ENCODE data around the gene TSACC.

Gene TSACC

DNA sequence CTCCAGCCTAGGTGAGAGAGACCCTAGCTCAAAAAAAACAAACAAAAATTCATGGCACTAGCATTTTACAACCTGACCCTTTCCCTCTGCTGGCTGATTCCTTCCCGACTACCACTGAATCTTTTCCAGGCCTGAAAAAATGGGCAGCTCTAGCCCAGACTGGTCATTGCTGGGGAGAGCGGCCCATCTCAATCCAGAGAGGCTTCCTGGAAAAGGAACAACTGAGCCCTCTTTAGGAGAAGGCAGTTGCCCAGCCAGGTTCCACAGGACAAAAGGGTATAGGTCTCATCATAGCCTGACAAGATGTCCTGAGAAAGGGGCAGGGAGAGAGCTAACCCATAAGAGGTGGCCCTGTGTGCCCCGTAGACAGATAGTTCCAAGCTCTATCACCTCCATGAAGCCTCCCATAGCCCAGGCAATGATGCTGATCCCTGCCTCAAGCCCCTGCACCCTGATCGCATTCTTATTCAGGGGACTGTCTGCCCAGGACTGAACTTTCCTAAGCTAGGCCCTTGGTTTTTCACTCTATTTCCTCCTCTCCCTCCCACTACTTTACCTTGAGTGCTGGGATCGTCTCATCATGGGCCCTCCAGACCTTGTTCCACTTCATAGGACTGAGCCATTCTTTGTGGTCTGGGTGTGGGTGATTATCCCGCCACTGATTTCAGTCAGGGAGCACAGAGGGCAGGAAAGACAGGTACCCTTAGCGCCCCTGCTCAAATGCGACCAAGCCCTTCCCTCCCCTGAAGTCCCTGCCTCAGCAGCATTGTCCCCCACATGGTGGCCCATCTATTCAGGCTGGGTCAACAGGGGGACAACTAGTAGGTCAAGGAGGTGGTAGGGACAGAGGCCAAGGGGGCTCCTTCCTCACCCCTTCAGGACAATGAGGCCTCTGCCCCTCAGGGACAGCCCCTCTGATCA, 48.9 kb downstream of the TSACC start:
- Histone ChIP-seq H3K27me3 (replicated peaks) (peaks cover 35% of the 10 kb centered on the region), H3K36me3 (replicated peaks) (no peaks in the 10 kb centered on the region), H3K4me3 (ENCODE audit: low read depth, low read length) (no peak overlapping the region), H3K27ac (no peak overlapping the region)
- in situ Hi-C loops (cut with HindIII; ENCODE audit: low pct_ligation_motif_present, low sequenced_read_pairs) = no loop called here
- no peak for DNase-seq
- TF ChIP-seq, protein P1, sequence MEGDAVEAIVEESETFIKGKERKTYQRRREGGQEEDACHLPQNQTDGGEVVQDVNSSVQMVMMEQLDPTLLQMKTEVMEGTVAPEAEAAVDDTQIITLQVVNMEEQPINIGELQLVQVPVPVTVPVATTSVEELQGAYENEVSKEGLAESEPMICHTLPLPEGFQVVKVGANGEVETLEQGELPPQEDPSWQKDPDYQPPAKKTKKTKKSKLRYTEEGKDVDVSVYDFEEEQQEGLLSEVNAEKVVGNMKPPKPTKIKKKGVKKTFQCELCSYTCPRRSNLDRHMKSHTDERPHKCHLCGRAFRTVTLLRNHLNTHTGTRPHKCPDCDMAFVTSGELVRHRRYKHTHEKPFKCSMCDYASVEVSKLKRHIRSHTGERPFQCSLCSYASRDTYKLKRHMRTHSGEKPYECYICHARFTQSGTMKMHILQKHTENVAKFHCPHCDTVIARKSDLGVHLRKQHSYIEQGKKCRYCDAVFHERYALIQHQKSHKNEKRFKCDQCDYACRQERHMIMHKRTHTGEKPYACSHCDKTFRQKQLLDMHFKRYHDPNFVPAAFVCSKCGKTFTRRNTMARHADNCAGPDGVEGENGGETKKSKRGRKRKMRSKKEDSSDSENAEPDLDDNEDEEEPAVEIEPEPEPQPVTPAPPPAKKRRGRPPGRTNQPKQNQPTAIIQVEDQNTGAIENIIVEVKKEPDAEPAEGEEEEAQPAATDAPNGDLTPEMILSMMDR (IDR thresholded peaks at IDR 0.05; ENCODE audit: low read depth, low read length, missing control alignments) = no peak

DNA sequence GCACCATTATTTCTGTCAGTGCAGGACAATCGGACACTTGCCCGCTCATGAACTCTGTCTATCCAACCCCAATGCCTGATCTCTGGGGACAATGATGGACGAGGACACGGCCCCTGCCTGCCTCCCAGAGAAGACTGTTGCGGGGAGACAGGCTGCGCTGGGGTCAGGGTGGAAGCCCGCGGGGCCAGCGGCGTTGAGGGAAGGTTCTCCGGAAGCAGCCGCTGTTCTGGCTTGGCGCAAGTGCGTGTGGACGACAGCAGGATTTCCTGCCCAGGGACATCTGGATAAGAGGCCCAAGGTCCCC, 49.5 kb downstream of the TSACC start:
- H3K36me3 ChIP-seq (replicated peaks) = no peaks in the 10 kb centered on the region
- H3K27ac ChIP-seq = no peak overlapping the region
- TF ChIP-seq, protein P1 (IDR thresholded peaks at IDR 0.05; ENCODE audit: low read depth, low read length, missing control alignments) = no peak
- in situ Hi-C loops (cut with HindIII; ENCODE audit: low pct_ligation_motif_present, low sequenced_read_pairs) = no loop called here
- DNase-seq = no peak
- H3K27me3 ChIP-seq (replicated peaks) = peaks cover 35% of the 10 kb centered on the region
- no peak overlapping the region for H3K4me3 ChIP-seq (ENCODE audit: low read depth, low read length)

DNA sequence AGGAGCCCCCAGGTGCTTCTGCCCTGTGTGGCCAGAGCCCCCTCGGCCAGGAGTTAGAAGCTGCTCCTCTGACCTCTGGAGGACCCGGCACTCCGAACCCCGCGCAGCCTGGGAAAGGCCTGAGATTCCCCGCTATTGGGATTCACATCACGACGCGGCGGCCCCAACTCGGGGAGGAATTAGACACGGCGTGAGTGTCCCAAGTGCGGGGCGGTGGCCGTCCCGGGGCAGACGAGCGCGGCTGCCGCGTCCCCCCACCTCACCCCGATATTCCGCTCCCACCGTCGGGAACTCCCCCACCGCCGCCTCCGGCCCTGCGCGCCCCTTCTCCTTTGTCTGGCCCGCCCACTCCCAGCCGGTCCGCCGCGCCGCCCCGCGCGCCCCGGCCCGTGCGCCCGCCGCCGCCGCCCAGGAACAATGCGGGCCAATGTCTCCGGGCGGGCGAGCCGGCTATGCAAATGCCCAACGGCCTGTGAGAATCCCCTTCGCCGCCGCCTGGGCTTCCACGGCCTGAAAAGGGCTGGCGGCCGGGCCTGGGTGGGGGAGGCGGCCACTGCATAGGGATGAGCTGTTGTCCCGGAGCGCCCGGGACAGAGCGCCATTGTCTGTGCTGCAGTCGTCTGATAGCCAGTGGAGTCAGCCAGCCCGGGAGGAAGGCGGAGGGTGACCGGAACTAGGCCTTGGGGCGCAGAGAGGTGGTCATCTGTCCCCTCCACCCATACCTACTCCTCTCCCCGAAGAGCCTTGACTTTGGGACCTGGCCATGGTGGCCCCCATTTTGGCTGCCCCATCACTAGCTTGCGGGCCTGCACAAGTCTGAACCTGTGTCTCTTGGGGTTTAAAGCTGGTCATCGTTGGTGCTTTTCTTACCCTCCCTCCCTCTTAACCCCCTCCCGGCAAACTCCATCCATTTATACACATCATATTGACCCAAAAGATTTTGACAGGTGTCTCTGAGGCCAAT, 50.1 kb downstream of the TSACC start:
- H3K27ac ChIP-seq = no peak overlapping the region
- H3K4me3 ChIP-seq (ENCODE audit: low read depth, low read length) = no peak overlapping the region
- no peaks in the 10 kb centered on the region for H3K36me3 ChIP-seq (replicated peaks)
- DNase-seq = no peak
- in situ Hi-C loops (cut with HindIII; ENCODE audit: low pct_ligation_motif_present, low sequenced_read_pairs) = no loop called here
- peaks cover 35% of the 10 kb centered on the region for H3K27me3 ChIP-seq (replicated peaks)
- TF ChIP-seq, protein P1 (IDR thresholded peaks at IDR 0.05; ENCODE audit: low read depth, low read length, missing control alignments) = no peak

DNA sequence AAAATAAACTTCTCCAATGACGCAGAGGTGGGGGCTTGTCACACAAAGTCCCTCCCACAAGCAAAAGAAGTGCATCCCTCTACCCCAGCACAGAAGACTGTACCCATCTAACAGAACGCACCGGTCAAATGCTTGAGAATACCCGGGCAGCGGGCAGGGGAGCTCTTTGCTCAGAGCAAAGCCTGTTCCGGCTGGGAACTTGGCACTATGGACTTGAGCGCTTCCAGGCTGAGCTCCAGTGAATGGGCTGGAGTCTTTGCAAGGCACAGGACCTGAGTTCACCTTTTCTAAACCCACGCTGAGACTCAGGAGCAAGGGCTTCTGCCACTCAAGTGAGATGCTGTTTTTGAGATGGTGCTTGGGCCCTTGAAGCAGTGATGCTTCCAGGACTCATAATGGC, 51.0 kb downstream of the TSACC start:
- TF ChIP-seq, protein P1 (IDR thresholded peaks at IDR 0.05; ENCODE audit: low read depth, low read length, missing control alignments) = no peak
- no peak overlapping the region for H3K4me3 ChIP-seq (ENCODE audit: low read depth, low read length)
- H3K36me3 ChIP-seq (replicated peaks) = no peaks in the 10 kb centered on the region
- peaks cover 35% of the 10 kb centered on the region for H3K27me3 ChIP-seq (replicated peaks)
- in situ Hi-C loops (cut with HindIII; ENCODE audit: low pct_ligation_motif_present, low sequenced_read_pairs) = no loop called here
- DNase-seq = no peak
- H3K27ac ChIP-seq = no peak overlapping the region

DNA sequence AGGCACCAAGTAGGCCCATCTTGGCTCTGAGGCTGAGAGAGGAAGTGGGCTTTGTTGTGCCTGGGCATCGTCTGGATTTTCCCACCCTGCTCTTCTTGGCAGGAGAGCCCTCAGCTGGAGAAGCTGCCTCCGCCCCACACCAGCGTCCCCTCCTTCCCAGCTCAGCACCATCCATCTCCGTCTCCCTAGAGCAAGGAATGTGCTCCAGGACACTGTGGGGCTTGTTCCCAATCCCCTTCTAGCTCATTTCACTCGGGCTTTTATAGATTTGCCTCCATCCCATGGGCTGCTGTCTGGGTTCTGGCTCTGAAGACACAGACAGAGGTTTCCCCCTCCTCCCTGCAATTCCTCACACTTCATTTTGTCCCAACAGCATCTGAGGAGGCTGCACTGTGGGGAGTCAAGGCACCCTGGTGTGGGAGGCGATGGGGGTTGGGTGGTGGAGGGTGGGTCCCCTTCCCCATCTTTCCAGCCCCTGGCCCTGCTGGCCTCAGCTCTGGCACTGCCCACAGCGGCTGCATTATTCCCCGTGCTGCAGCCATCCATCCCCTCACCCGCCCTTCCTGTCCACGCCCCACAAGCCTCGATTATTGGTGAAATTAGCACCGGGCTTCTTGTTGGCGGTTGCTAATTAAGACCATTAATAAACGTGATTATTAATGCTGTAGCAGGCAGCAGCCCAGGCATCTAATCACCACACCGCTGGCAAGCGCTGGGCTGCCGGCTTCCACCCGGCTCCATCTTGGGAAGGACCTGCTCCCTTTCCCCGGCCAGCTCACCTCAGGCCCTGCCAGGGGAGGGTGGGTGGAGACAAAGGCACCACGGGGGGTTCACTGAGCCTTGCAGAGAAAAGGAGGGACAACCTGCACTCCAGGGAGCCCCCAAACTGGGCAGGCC, 52.4 kb downstream of the TSACC start:
- TF ChIP-seq, protein P1 (IDR thresholded peaks at IDR 0.05; ENCODE audit: low read depth, low read length, missing control alignments) = no peak
- in situ Hi-C loops (cut with HindIII; ENCODE audit: low pct_ligation_motif_present, low sequenced_read_pairs) = no loop called here
- DNase-seq = no peak
- peaks cover 35% of the 10 kb centered on the region for H3K27me3 ChIP-seq (replicated peaks)
- H3K27ac ChIP-seq = no peak overlapping the region
- no peak overlapping the region for H3K4me3 ChIP-seq (ENCODE audit: low read depth, low read length)
- no peaks in the 10 kb centered on the region for H3K36me3 ChIP-seq (replicated peaks)
